Activated gamma-delta T cell (primary cell): Measurements from ENCODE around the gene AKAP12.
"Not testable (repeated sequence)": the region's sequence is repeated elsewhere in the genome, so short reads cannot be mapped to it uniquely, and the experiment has no call there.

Experiments
- DNase-seq: peaks from one replicate; lab custom pipeline; 2025; lab: John Stamatoyannopoulos, UW

Gene AKAP12

GRCh38 chr6:151341476-151342195, 101.9 kb downstream of the AKAP12 start:
- DNase-seq = no peak

DNA sequence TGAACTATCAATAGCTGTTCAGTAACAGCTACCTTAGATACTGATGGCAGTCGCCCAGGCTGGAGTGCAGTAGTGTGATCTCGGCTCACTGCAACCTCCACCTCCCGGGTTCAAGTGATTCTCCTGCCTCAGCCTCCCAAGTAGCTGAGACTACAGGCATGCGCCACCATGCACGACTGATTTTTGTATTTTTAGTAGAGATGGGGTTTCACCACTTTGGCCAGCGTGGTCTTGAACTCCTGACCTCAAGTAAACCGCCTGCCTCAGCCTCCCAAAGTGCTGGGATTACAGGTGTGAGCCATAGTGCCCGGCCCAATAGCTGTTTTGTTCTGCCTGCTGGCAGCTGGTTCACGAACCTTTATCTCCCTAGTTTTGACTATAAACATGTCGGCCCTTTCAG, 103.0 kb downstream of the AKAP12 start:
- not testable (repeated sequence) for DNase-seq

- no peak for DNase-seq
Measured at GRCh38 chr6:151349651-151350270, 110.0 kb downstream of the AKAP12 start.

GRCh38 chr6:151350442-151351145, 110.8 kb downstream of the AKAP12 start:
- no peak for DNase-seq

GRCh38 chr6:151351146-151351700, 111.5 kb downstream of the AKAP12 start:
- DNase-seq = no peak

DNA sequence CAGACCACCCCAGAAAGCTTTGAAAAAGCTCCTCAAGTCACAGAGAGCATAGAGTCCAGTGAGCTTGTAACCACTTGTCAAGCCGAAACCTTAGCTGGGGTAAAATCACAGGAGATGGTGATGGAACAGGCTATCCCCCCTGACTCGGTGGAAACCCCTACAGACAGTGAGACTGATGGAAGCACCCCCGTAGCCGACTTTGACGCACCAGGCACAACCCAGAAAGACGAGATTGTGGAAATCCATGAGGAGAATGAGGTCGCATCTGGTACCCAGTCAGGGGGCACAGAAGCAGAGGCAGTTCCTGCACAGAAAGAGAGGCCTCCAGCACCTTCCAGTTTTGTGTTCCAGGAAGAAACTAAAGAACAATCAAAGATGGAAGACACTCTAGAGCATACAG, 112.0 kb downstream of the AKAP12 start:
- DNase-seq = no peak

DNA sequence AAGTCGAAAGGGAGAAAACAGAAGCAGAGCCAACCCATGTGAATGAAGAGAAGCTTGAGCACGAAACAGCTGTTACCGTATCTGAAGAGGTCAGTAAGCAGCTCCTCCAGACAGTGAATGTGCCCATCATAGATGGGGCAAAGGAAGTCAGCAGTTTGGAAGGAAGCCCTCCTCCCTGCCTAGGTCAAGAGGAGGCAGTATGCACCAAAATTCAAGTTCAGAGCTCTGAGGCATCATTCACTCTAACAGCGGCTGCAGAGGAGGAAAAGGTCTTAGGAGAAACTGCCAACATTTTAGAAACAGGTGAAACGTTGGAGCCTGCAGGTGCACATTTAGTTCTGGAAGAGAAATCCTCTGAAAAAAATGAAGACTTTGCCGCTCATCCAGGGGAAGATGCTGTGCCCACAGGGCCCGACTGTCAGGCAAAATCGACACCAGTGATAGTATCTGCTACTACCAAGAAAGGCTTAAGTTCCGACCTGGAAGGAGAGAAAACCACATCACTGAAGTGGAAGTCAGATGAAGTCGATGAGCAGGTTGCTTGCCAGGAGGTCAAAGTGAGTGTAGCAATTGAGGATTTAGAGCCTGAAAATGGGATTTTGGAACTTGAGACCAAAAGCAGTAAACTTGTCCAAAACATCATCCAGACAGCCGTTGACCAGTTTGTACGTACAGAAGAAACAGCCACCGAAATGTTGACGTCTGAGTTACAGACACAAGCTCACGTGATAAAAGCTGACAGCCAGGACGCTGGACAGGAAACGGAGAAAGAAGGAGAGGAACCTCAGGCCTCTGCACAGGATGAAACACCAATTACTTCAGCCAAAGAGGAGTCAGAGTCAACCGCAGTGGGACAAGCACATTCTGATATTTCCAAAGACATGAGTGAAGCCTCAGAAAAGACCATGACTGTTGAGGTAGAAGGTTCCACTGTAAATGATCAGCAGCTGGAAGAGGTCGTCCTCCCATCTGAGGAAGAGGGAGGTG, 112.9 kb downstream of the AKAP12 start:
- no peak for DNase-seq

GRCh38 chr6:151353795-151354194, 114.0 kb downstream of the AKAP12 start:
- no peak for DNase-seq

DNA sequence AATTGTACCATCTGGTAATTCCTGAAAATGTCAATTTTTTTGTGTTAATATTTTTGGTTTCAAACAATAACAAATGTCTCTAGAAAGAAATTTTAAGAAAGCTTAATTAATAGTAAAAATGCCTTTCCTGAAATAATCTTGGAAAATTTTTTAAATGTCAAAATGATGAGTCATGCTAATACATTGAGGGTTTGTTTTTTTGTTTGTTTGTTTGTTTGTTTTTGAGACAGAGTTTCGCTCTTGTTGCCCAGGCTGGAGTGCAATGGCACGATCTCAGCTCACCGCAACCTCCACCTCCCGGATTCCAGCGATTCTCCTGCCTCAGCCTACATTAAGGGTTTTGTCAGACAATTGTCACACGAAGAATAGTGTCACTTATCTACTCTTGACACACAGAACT, 117.2 kb downstream of the AKAP12 start:
- DNase-seq = not testable (repeated sequence)

DNA sequence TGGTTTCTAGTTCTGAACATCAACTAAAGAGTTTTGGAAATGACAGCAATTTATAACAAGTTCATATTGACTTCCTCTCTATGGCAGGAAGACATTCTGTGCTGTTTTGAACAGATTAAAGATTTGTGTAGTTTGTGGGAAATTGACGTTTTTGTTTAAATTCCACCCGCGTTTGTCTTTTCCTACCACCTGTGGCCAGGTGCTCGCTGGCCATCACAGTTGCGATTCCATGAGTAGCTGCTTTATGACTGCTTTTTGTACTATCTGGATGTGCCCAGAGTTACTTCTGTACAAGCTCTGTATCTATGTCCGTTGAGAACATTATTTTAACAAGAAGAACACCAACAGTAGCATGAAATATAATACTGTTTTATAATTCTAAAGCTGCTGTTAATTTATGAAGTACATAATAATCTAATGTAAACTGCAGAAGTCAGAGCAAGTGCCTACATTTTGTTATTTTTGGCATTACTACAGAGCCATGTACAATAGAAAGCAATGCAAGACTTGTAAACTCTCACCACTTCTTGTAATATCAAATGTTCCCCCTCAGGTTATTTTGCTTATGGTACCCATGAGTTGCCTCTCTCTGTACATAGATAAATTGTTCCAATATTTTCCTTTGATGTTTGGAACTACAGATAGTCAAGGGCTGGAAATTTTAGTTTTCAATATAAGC, 118.1 kb downstream of the AKAP12 start:
- DNase-seq = no peak

DNA sequence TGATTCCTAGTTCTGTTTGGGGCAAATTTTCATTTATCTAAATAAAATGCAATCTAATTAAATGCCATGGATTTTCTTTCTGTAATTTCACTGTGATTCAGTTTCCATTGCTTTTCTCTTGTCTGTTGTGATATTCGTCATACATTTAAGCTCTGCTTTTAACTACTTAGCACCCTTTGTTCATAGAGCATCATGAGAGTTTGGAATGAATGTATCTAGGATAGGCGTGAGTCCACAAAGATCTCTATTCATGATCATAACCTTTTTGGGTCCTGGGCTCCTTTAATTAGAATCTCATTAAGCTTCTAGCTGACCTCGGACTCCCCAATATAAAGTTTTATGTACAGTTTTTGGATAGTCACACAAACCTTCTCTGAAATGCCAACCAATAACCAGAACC, 118.7 kb downstream of the AKAP12 start:
- no peak for DNase-seq

GRCh38 chr6:151359486-151359885, 119.7 kb downstream of the AKAP12 start:
- DNase-seq = no peak

DNA sequence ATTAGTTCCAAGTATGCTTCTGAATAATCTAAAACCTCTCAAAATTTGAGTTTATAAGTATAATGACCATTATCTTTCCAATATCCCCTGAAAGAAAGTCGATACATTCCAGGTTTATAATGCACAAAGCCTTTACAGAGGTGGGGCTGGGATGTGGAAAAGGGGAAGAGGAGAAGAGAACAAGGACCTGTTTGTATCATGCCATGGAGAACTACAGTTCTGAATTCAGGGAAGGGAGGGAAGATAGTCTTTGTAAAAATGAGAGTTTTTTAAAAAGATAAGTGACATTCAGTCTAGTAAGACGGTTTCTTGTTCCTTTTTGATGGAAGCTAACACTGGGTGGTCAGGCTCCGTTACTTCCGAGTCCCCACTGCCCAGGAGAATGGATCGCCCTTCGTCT, 125.5 kb downstream of the AKAP12 start:
- no peak for DNase-seq

- DNase-seq = no peak
Measured at GRCh38 chr6:151370509-151371078, 130.8 kb downstream of the AKAP12 start.

- no peak for DNase-seq
Measured at GRCh38 chr6:151372164-151372563, 132.4 kb downstream of the AKAP12 start.

DNA sequence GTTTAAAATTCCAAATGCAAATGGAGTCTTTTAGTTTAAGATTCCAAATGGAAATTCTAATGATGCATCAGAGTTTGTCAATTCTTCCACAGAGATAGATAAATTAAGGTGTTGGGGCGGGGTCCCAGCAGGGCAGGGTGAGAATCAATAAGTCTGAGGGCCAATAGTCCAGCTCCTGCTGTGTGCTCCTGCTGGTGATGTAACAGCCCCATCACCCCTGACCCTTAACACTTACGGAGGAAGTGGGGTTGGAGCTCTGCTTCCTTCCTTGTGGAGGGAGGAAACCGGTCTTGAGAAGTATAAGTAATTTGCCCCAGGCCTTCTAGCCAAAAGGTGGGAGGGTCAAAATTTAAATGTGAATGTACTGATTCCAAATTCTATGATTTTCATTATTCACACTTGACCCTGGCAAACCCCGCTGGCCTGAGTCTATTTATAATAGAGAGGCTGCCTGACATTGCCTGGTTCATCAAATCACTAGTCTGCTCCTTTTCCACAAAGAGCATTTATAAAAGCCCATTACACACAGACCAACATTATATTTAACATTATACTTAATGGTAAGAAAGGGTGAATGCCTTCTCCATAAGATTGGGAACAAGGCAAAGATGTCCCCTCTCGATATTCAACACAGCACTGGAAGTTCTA, 134.4 kb downstream of the AKAP12 start:
- no peak for DNase-seq

- DNase-seq = no peak
Measured at GRCh38 chr6:151375833-151376232, 136.1 kb downstream of the AKAP12 start.

- no peak for DNase-seq
Measured at GRCh38 chr6:151376440-151376839, 136.7 kb downstream of the AKAP12 start.

- DNase-seq = no peak
Measured at GRCh38 chr6:151377095-151377494, 137.3 kb downstream of the AKAP12 start.
